GF-D8 (cell line): ENCODE data around the gene SCFD2.

ENCODE experiments used
- DNase-seq: peaks from one replicate; lab custom pipeline; 2025; lab: John Stamatoyannopoulos, UW

SCFD2 gene

DNA sequence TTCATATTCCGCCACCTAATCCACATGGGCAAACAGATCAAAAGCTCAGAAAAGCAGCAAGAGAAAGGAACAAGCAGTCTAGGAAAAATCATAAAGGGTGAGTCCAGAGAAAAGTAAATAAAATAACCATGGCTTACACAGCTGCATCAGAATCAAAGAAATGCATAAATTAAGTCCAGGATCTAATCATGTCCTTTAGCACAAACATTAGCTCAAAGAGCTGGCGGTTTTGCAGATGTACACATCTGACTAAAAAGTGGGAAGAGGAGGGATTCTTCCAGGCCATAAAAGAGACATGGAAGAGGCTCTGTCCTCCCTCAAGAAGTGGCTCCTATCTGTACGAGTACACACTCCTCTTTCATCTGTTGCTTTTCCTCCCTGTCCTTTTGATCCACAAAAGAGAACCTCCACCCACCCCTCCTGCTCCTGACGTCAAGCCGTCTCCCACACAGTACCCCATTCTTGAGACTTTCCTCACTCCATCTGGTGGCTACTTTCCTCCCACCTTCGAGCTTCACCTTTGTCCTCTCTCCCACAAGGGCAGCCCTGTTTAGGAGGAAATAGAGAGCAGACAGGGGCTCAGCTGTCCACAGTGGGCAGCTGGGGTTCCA, 411.2 kb downstream of the SCFD2 start:
- DNase-seq: no peak

DNA sequence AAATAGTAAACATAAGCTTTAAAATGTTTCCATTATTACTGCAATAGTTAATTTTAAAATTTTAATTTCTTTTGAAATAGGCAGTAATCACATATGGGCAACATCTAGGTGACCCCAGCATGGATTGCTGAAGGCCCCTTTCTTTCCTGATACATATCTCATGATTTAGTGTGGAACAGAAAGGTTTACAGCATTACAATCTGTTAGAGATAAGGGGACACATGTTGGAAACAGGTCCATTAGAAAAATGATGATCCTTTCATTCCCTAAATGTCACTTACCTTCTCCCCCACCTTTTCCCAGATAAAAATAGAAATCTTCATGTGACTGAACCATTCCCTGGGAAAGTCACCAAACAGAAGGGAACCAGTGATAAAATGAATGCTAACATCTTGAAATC, 413.3 kb downstream of the SCFD2 start:
- DNase-seq: no peak

- no peak for DNase-seq
Measured at GRCh38 chr4:52951016-52951415, 414.8 kb downstream of the SCFD2 start.

DNA sequence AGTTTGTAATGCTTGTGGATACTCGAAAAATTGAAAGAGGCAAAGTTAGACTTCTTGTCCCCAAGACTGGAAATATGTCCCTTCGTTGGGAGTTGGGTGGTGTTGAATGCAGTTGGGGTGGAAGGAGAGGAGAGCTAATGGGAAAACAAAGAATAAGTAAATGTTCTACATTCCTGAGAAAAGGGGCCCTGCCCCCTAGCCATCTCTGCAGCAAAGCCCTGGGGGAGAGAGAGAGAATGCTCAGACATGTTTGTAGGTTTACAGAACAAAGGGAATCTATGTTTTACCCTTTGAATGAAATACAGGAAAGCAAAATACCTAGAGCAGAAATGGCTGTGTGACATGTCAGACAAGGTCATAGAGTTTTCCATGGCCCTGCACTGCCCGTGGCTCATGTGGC, 415.6 kb downstream of the SCFD2 start:
- DNase-seq: no peak

DNA sequence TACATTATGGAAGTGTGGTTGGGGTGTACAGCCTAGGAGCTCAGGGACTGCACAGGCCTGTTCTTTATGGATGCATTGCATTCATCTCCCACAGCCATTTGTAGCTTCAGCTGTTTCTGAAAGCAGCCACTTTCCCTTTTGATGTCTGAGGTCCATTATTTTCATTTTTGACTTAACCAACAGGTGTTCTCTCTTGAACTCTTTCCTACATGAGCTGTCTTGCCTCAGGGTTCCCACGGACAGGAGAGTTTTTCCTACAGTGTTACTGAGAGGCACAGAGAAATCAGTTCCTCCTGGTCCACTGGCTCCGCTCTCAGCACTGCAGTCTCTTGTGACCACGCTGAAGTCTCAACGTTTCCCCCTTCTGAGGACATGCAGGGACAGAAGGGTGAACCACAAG, 416.5 kb downstream of the SCFD2 start:
- no peak for DNase-seq

- DNase-seq: no peak
Measured at GRCh38 chr4:52948057-52948423, 417.8 kb downstream of the SCFD2 start.

- no peak for DNase-seq
Measured at GRCh38 chr4:52947401-52948056, 418.3 kb downstream of the SCFD2 start.

GRCh38 chr4:52946855-52947254, 419.0 kb downstream of the SCFD2 start:
- DNase-seq: no peak

DNA sequence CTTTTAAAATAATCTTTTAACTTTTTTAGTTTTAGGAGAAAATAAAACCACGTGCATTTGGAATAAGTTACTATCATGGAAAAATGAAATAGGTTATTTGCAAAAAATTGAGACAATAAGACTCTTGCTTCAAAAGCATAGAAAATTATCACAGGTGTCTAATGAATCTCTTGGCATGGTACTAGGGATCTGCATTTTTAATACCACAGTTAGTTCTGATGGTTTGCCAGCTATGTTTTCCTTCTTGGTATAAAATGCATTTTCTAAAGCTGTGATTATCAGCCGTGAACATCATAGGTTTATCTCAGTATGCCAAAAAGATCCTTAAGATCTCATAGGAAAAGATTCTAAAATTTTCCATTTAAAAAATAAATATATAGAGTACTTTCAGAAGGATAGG, 419.9 kb downstream of the SCFD2 start:
- DNase-seq: no peak

DNA sequence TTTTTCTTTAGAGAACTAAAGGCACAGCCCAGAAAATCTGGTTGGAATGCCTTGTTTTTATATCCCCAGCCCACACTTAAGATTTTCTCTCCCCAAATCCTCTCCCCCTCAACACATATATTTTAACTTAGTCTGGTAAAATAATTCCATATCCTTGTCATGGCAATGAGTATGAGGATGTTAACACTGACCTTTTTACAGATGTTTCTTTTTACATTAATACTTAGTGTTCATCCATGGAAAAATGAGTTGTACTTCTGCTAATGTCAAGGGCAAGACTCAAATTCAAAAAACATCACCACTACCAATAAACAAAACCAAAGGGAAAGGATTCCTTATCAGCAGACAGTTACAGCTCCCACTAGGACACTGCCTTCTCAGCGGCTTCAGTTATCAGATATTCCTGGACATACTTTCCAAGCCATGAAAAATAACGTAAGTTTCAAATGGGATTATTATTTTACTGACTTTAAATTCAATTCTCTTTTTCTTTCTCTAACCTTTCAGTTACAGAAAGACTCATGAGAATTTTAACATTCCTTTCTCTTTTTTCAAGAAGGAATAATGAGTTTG, 420.4 kb downstream of the SCFD2 start:
- no peak for DNase-seq

GRCh38 chr4:52943677-52944076, 422.2 kb downstream of the SCFD2 start:
- DNase-seq: no peak

GRCh38 chr4:52942936-52943335, 422.9 kb downstream of the SCFD2 start:
- no peak for DNase-seq

GRCh38 chr4:52941450-52941849, 424.4 kb downstream of the SCFD2 start:
- DNase-seq: no peak

DNA sequence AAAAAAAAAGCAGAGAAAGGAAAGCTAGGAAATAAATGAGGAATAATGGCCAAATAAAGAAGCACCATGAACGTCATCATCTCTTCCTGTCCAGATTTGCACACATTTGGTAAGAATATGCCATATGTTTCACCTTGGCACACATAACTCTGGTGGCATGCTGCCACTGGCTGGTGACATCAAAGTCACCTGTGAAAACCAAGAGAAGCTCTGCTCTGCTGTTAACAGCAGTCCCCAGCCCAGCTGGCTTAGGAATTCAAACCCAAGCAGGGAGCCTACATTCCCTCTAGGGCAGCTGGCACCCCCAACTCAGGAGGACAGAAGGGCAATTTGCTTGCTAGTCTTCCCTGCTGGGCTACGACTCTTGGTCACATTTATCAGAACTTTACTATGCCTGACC, 426.1 kb downstream of the SCFD2 start:
- DNase-seq: no peak

DNA sequence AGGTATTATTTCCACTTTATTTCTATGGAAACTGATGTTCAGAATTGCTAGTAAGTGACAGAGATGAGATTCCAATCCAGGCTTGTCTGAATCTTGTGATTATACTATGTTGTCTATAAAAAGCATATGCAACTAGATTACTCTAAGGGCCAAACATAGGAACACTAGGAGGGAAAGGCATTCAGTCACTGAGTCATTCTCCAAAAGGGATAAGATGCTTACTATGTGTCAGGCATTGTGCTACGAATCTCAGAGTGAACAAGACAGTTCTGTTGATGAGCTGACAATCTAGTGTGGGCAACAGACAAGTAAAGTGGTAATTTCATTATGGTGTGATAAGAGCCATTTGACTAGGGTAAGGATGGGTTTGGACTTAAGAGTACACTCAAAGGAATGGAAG, 426.5 kb downstream of the SCFD2 start:
- no peak for DNase-seq

DNA sequence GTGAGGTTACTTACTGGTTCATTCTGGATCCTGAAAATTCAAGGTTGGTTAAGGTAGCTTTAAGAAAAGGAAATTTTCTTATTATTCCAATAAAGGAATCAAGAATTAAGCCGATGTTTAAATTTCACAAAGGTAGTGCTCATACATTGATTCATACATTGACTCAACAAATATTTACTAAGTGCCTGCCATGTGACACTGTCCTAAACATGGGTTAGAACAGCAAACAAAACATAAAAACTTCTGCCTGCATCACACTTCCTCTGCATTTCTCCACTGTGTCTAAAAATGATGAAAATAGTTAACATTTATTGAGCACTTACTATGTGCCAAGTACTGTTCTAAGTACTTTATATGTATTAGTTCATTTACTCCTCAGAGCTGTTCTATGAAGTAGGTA, 428.0 kb downstream of the SCFD2 start:
- DNase-seq: no peak

DNA sequence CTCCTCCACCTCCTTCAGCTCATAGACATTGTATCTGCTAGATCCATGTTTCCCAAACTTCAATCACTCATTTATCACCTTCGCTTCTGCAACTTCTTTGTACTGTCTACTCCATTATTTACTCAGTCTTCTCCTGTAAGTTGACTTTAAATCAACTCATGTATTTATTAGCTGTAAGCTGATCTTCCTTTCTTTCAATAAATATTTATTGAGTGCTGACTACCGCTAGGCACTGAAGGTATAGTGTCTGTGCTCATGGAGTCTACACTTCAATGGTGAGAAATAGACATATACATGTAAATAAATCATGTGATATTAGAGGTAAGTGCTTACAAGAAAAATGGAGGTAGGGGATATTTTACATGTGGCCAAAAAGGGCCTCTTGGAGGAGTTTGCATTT, 429.1 kb downstream of the SCFD2 start:
- no peak for DNase-seq

DNA sequence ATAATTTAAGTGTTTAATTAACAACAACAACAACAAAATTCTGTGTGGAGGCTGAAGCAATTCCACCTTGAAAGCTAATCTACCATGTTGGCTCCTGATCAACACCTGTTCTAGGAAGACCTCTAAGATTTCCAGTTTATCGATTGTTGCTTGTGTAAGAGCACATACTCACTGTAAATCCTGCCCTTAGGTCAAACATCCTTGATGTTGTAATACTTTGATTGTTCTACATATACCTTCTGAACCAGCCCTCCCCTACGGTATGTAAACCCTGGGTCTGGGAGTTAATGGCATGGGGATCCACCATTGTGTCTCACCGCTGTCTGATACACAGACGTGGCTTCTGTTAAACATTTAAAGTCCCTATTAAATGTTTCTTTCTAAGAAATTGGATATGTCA, 430.5 kb downstream of the SCFD2 start:
- DNase-seq: no peak

DNA sequence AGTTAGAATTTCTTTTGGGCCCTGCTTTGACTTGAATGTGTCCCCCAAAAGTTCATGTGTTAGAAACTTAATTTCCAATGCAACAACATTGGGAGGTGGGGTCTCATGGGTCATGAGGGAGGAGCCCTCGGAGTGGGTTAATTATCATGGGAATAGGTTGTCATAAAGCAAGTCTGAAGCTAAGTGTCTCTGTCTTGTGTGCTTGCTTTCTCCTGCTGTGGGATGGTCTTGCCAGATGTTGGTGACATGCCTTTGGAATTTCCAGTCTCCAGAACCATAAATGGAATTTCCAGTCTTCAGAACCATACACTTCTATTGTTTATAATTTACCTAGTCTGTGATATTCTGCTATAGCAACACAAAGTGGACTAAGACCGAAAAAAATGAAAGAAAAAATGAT, 432.1 kb downstream of the SCFD2 start:
- no peak for DNase-seq

DNA sequence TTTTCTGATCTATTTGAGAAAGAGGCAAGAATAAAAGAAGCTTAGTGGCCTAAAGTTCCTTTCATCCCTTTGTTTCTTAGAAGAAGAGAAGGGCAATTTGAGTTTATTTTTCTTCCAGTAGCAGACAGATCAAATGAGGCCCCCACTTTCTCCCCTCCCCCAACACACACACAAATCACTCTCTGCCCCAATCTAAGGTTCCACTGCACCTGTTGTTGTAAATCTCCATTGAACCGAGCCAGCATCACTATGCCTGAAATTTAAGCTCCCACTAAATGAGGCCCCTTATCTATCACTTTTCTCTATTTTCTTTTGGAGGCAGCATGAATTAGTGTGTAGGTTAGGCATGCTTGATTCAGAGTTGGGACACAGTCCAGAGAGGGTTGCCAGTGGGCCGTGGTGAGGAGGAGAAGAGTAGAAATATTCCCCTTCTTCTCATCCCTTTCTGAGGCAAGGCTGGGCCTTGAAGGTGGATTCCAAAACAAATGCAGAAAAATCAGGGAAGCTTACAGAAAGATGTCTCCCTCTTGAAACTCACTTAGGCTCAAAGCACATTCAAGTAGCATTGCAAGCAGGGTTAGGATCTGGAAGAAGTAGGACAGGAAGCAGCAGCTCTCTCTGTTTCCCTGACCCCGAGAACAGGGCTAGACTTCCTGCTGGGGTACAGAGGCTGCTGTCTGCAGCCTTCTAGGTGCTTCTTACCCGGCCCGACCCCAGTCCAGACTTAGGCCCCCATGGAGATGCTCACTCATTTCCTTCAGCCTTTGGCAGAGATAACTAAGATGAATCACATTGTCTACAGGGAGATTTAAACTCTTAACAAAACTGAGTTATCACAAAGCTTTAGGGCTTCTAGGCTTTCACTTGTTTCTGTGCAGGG, 433.0 kb downstream of the SCFD2 start:
- DNase-seq: no peak

DNA sequence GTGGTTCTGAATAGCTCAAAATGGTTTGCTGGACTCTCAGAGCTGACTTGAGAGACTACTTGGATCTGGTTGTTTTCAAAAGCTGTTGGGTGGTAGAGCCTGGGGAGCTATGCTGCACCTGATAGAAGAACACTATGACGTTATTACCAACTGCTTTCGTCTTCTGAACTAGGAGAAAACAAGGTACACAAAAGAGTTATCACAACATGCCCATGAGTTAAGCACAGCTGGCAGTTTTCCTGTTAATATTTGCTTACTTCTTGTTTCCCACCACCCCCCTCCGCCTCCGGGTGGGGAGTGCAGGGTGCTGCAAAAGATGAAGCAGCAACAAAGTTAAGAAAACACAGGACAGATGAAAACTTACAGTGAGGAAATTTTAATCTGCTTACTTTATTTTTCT, 434.6 kb downstream of the SCFD2 start:
- DNase-seq: no peak

GRCh38 chr4:52926196-52926974, 439.5 kb downstream of the SCFD2 start:
- DNase-seq: no peak
